ENCODE results near the gene KLF1.

Gene KLF1

GRCh38 chr19:12836529-12836863, 50.5 kb downstream of the KLF1 start:
- no peak for DNase-seq

- DNase-seq = no peak
These were observed 51.8 kb downstream of the KLF1 start for GRCh38 chr19:12834976-12835757.

GRCh38 chr19:12834566-12834943, 52.4 kb downstream of the KLF1 start, which contains the start of gene RTBDN:
TSS of gene RTBDN (minus strand) at chr19:12834579. CDS start at chr19:12829979, 4,600 bp downstream.
- DNase-seq = peak; percentile 43

Data from NCI-H226 (cell line).